GM18505 (cell line): ENCODE measurements around the gene PAPSS2.
"Not testable (repeated sequence)": the region's sequence is repeated elsewhere in the genome, so short reads cannot be mapped to it uniquely, and the experiment has no call there.

Experiments used
- ATAC-seq: cut with Tn5 transposase; IDR thresholded peaks from one replicate; pipeline ENCODE4 v1.9.1; 2021; ENCODE audit not compliant: unreplicated experiment
- POLR2A ChIP-seq: IDR thresholded peaks from 4 replicates; pipeline ENCODE4 v1.6.1; 2011; ENCODE audit warnings: borderline replicate concordance; ENCODE audit not compliant: insufficient read depth, insufficient read length; ENCODE audit errors: extremely low read depth

PAPSS2 gene

DNA sequence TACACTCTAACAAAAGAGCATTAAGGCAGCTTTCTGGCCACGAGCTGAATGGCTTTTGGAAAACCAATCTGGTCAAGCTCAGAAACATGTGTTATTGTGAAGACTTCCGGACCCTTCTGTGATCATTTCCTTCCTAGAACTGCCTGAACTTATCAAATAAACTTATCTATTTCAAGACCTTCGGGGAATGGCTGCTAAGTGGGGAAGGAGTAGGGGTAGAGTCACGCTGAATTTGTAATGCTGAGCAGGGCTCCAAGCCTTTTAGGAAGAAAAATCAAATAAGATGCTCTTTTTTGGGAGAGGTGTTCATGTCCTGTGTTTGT, 56.6 kb downstream of the PAPSS2 start:
- ATAC-seq: no peak
- TF ChIP-seq POLR2A: no peak

- ATAC-seq: no peak
- TF ChIP-seq POLR2A: no peak
Observed at GRCh38 chr10:87720665-87721064, 61.0 kb downstream of the PAPSS2 start.

DNA sequence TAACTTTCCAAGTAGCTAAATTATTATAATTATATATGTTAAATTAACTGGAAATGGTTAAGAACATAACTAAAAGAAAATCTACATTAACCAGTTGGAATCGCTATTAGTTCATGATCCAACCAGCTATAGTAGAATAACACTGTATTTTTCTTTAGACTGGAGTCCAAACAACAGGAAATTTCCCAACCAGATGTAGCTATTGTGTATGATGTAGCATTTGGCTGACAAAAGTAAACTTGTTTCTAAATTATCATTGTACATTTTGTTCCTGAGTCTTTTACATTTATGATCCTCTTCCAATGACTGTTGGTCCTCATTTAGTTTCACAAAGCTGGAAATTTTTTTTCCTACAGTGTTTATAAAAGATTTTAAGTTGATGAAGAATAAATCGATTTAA, 62.1 kb downstream of the PAPSS2 start:
- no peak for ATAC-seq
- TF ChIP-seq POLR2A: no peak

GRCh38 chr10:87722716-87723115, 63.0 kb downstream of the PAPSS2 start:
- no peak for TF ChIP-seq POLR2A
- no peak for ATAC-seq

- no peak for TF ChIP-seq POLR2A
- no peak for ATAC-seq
Observed at GRCh38 chr10:87723500-87723899, 63.8 kb downstream of the PAPSS2 start.

DNA sequence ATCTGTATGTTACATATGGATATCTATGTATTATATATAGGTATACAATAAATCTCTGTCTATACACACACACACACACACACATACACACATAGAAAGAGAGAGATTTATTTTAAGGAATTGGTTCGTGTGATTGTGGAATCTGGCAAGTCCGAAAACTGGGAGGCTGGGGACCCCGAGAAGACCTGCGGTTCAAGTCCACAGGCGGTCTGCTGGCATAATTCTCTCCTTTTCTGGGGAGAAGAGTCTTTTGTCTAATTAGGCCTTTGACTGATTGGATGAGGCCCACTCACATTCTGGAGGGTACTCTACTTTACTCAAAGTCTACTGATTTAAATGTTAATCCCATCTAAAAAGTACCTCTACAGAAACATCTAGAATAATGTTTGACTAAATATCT, 65.1 kb downstream of the PAPSS2 start:
- TF ChIP-seq POLR2A: no peak

DNA sequence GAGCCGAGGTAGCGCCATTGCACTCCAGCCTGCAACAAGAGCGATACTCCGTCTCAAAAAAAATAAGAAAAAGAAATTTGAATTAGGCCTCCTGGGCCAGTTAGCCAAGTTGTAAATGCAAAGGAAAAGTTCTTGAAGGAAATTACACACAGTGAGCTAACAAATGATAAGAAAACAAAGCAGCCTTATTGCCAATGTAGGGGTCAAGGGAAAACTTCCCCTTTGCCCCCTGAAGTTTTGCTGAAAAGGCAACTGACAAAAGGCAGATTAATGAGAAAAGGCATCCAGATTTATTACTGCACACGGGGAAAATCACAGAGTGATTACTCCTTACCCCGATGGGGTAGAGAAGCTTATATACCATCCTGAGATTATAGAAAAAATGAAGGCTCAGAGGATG, 70.3 kb downstream of the PAPSS2 start:
- no peak for ATAC-seq
- no peak for TF ChIP-seq POLR2A

More for the DNA sequence above, 65.1 kb downstream of the PAPSS2 start:
- ATAC-seq: no peak

DNA sequence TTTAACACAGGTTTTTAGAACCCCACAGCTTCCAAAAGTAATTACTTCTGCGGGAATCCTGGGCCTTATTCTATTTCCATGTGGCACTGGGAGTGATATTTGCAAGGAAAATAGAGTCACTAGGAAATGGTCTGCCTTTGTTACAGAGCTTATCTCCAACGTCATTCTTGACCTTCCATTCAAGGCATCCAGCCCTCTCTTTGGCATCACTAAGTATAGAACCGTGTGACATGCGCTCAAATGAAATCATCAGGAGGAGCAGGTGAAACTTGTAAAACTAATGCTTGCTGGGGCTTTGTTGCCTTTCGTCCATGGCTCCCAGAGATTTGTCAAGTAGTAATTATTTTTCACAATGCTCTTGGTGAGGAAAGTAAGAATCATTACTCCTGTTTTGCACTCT, 73.4 kb downstream of the PAPSS2 start:
- ATAC-seq: no peak
- TF ChIP-seq POLR2A: no peak

- ATAC-seq: no peak
- no peak for TF ChIP-seq POLR2A
Observed at GRCh38 chr10:87734987-87735827, 75.5 kb downstream of the PAPSS2 start.

DNA sequence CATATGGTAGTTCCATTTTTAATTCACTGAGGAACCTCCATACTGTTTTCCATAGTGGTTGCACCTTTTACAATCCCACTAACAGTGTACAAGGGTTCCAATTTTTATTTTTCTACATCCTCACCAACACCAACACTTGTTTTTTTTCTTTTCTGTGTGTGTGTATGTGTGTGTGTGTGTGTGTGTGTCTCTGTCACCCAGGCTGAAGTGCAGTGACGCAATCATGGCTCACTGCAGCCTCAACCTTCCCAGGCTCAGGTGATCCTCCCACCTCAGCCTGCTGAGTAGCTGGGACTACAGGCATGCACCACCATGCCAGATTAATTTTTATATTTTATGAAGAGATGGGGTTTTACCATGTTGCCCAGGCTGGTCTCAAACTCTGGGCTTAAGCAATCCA, 78.6 kb downstream of the PAPSS2 start:
- not testable (repeated sequence) for ATAC-seq

GRCh38 chr10:87739703-87740102, 80.0 kb downstream of the PAPSS2 start:
- no peak for TF ChIP-seq POLR2A
- ATAC-seq: no peak

GRCh38 chr10:87740254-87740655, 80.6 kb downstream of the PAPSS2 start:
- TF ChIP-seq POLR2A: no peak
- ATAC-seq: no peak

GRCh38 chr10:87742992-87743610, 83.4 kb downstream of the PAPSS2 start:
- not testable (repeated sequence) for ATAC-seq

DNA sequence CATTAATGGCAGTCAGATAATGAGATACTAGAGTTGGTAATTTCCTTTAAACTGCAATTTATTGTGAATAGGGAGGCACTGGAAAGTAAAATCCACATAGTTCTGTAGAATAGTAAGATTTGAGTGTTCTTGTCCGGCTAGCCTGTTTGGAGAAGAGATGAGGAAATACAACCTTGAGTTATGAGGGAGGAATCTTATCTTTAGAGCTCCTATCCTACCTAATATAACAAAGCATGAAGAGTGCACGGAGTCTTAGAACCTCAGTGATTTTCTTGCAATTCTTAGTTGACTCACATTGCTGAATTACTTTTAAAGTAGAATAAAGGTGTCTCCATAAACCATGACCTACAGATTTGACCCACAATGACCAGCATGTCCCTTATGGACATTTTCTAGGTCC, 84.9 kb downstream of the PAPSS2 start:
- ATAC-seq: no peak
- TF ChIP-seq POLR2A: no peak
